Mammary epithelial cell (primary cell): ENCODE data around the gene MIB1.

Source experiments
- CTCF ChIP-seq, 2 donors: IDR thresholded peaks in 1 of 2; conservative IDR thresholded peaks in 1 of 2; 2 replicates each; pipeline ENCODE4 v1.5.1; 2011 to 2012; ENCODE audit warnings: inconsistent platforms in 2 of 2, low read length in 2 of 2, mild to moderate bottlenecking in 2 of 2, control low read depth in 1 of 2, low read depth in 1 of 2; ENCODE audit not compliant: insufficient read depth in 1 of 2; ENCODE audit errors: extremely low read depth in 1 of 2
- EZH2 ChIP-seq: IDR thresholded peaks from 2 replicates; pipeline ENCODE4 v1.6.1; 2012; ENCODE audit warnings: low read length, inconsistent platforms, borderline replicate concordance

GRCh38 chr18:21903709-21904108, 163.1 kb downstream of the MIB1 start:
- TF ChIP-seq CTCF (conservative IDR thresholded peaks at IDR 0.05 in 1 of 2, IDR thresholded peaks at IDR 0.05 in 1 of 2; ENCODE audit: extremely low read depth in 1 of 2, insufficient read depth in 1 of 2, low read depth in 1 of 2, low read length in 2 of 2): no peak
- TF ChIP-seq EZH2: no peak
